Spleen (tissue), 7 donors: ENCODE results near the gene MED19.

Experiments
- POLR2A ChIP-seq, 3 donors: fragments of 450-650 bp; IDR thresholded peaks; one replicate each; pipeline ENCODE4 v1.5.1; 2017; ENCODE audit warnings: antibody characterized with exemption in 3 of 3, mild to moderate bottlenecking in 1 of 3
- TF ChIP-seq, protein P1 (sequence below), 11 experiments: fragments of 200-600 bp in 7 of 11; fragments of 450-650 bp in 4 of 11; sonication (generic) in 4 of 11; IDR thresholded peaks in 8 of 11; conservative IDR thresholded peaks in 3 of 11; 1 replicate in 7 of 11; 2 replicates in 4 of 11; pipeline versions ENCODE4 v1.4.0 to v1.8.0; 2016 to 2021; ENCODE audit warnings: antibody characterized with exemption in 11 of 11, inconsistent platforms in 4 of 11, mild to moderate bottlenecking in 1 of 11
- donor health status: DM: no; HTN: no; CAD: no; lungs with moderate emphysema.
- donor health status: DM: no; HTN: no; CAD: no.
- donor health status: DM: no; HTN: no; CAD: no.

- TF ChIP-seq, protein P1, sequence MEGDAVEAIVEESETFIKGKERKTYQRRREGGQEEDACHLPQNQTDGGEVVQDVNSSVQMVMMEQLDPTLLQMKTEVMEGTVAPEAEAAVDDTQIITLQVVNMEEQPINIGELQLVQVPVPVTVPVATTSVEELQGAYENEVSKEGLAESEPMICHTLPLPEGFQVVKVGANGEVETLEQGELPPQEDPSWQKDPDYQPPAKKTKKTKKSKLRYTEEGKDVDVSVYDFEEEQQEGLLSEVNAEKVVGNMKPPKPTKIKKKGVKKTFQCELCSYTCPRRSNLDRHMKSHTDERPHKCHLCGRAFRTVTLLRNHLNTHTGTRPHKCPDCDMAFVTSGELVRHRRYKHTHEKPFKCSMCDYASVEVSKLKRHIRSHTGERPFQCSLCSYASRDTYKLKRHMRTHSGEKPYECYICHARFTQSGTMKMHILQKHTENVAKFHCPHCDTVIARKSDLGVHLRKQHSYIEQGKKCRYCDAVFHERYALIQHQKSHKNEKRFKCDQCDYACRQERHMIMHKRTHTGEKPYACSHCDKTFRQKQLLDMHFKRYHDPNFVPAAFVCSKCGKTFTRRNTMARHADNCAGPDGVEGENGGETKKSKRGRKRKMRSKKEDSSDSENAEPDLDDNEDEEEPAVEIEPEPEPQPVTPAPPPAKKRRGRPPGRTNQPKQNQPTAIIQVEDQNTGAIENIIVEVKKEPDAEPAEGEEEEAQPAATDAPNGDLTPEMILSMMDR (IDR thresholded peaks at IDR 0.05 in 8 of 11, conservative IDR thresholded peaks at IDR 0.05 in 3 of 11), result no peak
- TF ChIP-seq POLR2A (IDR thresholded peaks at IDR 0.05), result no peak
Measured at GRCh38 chr11:57727185-57727584, 15.2 kb upstream of the MED19 start.
